ENCODE measurements around the gene GUCY1A1. TPM values are rescaled to one million over a fixed set of nuclear protein-coding genes. Genes with fewer than 3 reads are reported as not detected.
A peak's percentile ranks its signal among the peaks of the same experiment; 100 is the strongest.

Gene GUCY1A1
- total RNA-seq, 1 experiment from 2014 or later, result 0.20 TPM

DNA sequence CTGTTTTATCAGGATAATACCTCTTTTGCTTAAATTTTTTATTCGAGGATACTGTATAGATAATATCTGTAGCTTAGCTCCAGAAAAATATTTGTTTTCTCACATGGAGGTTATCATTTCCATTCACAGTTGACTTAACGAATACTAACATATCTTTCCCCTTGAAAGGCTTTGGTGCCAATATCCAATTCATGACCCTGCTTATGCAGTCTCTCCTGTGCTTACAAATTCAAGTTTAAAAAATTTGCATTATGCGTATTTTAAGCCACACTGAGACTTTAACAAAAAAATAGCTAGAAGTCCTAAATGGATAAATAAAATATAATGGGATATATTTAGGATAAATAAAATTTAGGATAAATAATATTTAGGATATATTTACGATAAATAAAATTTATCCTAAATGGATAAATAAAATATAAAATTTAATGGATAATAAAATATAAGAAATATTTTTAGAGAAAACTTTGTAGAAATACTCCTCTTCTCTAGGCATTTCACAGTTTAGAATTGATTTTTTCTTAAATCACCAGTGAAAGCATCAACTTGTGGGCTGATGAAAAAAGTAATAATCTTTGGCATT lies 114.7 kb downstream of the GUCY1A1 start:
- no peaks in the 10 kb centered on the region for H3K9me3 Mint-ChIP-seq
- ATAC-seq, result no peak
- DNase-seq (ENCODE audit: low spot score), result no peak
- H3K27ac Mint-ChIP-seq, result no peak overlapping the region
- H3K4me1 Mint-ChIP-seq, result peaks cover 39% of the 10 kb centered on the region
- TF ChIP-seq KAT7 (CRISPR knock-in tag; IDR thresholded peaks at IDR 0.05; ENCODE audit: borderline replicate concordance) (no peak), HMGA2 (CRISPR knock-in tag; IDR thresholded peaks at IDR 0.05) (peak; percentile 91)
- H3K27me3 Mint-ChIP-seq (ENCODE audit: low read depth), result no peaks in the 10 kb centered on the region
- no peak overlapping the region for H3K4me3 Mint-ChIP-seq
- ChIA-PET CTCF (no interaction called here), POLR2A (no interaction called here)
- H3K36me3 Mint-ChIP-seq, result no peaks in the 10 kb centered on the region

Other genes starting within 250 kb of the GUCY1A1 start
- gene GUCY1B1, start 92.2 kb downstream of the GUCY1A1 start, total RNA-seq (2021), result 6.4 to 12.7 TPM (median 7.1 TPM) in 3 replicates
- not detected in 3 replicates for gene ASIC5, start 199.4 kb downstream of the GUCY1A1 start, total RNA-seq (2021)
- gene TDO2, start 236.8 kb downstream of the GUCY1A1 start, total RNA-seq (2021), result 0.13 to 0.78 TPM (median 0.18 TPM) in 3 replicates

Data from WTC11 (cell line).